Stimulated activated CD4-positive, alpha-beta T cell treated with anti-CD3 and anti-CD28 coated beads, Interleukin-12 subunit alpha, Interleukin-12 subunit beta, amount 100 ng/mL, for 48 hours (primary cell): ENCODE data around the gene OTUD4.
"Not testable (repeated sequence)": the region's sequence is repeated elsewhere in the genome, so short reads cannot be mapped to it uniquely, and the experiment has no call there.

Source experiments
- DNase-seq, 3 donors: peaks; one replicate each; pipeline ENCODE4 v3.0.0-alpha.2; 2020; ENCODE audit warnings: low read depth in 2 of 3, low spot score in 1 of 3

OTUD4 gene

GRCh38 chr4:145179281-145179860 lies 1.0 kb downstream of the OTUD4 start:
- peak; percentile 61 to 75 (median 67) for DNase-seq

DNA sequence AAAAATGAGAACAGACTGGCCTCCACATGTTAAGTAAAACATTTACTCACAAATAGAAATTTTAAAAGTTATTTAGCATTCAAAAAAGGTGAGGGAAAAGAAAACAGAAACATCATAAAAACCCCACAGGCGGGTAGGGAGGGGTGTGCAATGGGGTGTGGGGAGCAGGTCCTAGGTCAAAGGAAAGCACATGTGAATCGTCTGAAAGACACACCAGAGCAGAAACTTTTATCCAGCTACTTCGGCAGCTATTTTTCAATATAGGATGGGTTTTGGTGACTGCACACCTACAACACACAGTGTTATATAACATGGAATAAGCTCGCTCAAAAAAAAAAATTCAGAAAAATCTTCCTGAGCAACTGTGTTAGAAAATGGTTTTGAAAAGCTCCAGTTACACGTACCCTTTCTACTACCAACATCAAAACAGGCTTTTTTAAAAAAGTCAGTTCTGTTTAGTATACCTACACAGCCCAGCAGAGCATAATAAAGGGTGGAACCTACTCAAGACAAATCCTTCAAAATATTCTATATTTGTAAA lies 1.6 kb downstream of the OTUD4 start:
- DNase-seq: no peak

GRCh38 chr4:145177906-145178538 lies 2.4 kb downstream of the OTUD4 start:
- DNase-seq: no peak

- no peak for DNase-seq
These were observed 2.9 kb downstream of the OTUD4 start for GRCh38 chr4:145177511-145177905.

DNA sequence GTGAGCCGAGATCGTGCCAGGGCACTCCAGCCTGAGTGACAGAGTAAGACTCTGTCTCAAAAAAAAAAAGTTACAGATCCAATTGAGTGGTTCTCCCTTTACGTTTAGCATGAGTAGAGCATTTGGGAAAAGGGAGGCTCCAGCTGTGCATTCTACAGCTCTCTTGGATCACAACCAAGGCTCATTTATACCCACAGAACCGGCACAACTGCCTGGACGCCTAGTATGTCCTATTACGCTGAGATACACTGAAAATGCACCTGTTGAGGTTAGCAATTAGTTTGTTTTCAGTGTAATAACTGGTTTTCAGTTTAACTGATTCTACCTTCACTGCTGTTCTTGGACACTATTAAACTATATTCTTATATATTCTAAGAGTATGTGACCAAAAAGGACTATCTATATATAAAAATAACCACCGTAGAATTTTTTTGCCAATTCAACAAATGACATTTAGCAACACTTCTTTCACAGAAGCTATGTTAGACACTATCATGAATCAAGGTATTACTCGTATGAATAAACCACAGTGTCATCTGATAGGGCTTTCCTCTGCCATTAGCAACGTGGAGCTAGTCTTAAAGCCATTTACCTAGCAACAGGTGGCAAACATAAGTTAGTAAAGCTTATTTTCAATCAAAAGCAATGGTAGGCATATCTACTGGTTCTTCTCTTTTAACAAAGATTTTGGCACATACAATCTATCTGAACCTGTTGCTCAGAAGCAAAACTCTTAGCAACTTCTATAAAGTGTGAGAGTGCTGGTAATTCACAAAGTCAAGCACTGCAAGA lies 3.6 kb downstream of the OTUD4 start:
- DNase-seq: no peak

DNA sequence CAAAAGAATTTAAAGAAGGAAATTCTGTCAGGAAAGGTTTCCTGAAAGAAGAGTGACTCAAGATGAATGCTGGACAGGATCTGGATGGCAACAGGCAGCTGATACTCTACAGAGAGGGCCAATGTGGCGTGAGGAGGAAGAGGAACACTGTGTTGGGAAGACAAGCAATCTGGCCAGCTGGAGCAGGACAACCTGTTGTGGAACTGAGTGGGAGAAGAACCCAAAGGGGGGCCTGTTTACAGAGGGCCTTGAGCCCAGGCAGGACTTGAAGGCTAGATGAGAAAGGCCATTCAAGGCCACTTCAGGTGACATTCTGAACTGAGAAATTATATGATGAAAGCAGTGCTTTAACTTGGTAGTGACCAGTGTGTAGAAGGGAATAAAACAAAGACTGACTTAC lies 8.5 kb downstream of the OTUD4 start:
- no peak for DNase-seq

GRCh38 chr4:145170223-145170622 lies 10.2 kb downstream of the OTUD4 start:
- no peak for DNase-seq

- DNase-seq: no peak
These were observed 11.7 kb downstream of the OTUD4 start for GRCh38 chr4:145168581-145169187.

DNA sequence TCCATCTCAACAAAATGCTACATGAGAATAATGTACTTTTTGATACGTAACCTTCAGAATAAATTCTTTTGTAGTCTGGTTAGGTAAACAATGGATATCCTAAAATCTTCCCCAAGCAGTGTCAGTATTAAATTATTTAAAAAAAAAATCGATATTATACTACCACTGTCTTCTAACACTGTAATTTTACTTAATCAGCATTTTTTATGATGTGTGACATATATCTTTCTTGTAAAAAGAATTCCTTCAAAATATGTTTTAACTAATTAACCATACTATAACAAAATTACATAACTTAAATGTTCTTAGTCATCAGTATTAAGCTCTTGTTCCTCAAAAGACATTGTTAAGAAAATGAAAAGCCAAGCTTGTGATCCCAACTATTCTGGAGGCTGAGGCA lies 12.5 kb downstream of the OTUD4 start:
- DNase-seq: no peak

DNA sequence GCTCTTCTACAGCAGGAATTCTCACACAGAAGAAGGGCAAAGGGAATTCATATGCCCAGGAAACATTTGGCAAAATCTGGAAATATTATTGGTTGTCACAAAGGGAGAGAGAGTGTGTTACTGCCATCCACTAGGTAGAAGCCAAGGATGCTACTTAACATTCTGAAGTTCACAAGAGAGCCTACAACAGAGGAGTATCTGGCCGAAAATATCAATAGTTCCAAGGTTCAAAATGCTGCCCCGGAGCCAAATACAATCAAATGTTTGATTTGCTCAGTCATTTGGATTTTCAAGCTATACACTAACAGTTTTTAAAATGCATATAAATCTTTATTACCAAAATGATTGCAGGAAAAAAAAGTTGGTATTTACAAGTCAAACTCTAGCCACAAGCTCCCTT lies 18.8 kb downstream of the OTUD4 start:
- DNase-seq: no peak

DNA sequence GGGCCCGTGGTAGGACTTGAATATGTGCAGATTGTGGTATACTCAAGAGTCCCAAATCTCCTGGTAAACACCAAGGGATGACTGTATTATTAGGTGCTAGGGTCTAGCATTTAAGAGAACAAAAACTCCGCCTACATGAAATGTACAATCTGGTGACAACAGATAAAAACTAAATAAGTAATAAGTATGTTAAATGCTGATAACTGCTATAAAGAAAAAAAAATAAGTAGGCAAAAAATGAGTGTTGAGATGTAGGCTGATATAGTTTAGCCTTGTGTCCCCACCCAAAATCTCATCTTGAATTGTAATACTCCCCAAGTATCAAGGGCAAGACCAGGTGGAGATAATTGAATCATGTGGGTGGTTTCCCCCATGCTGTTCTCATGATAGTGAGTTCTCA lies 23.4 kb downstream of the OTUD4 start:
- DNase-seq: no peak

DNA sequence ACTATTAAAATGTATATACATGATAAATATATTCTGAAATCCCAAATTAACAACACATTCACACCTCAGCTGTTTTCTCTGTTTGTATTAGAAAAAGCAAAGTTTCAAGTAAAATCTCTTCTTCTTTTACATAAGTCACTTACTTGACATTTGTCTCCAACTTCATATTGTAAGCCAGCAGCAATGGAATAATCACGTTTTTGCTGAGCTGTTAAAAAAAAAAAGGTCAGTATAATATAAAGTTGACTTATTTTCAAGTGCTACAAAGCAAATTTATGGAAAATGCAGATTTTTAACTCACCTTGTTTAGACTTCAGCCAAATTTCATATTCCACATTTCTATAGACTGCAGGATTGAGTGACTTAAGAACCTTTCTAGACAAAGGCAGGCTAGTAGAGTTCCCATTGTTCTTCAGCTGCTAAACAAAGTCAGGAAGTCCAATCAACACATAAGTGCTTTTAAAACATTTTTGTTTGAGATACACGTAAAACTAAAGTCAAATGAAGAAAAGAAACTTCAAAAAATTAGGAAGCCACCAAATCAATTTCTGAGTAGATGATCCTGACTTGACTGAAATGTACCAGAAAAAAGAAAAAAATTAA lies 25.0 kb downstream of the OTUD4 start:
- DNase-seq: no peak

- no peak for DNase-seq
These were observed 25.8 kb downstream of the OTUD4 start for GRCh38 chr4:145154573-145154972.

- DNase-seq: no peak
These were observed 26.5 kb downstream of the OTUD4 start for GRCh38 chr4:145153904-145154298.

DNA sequence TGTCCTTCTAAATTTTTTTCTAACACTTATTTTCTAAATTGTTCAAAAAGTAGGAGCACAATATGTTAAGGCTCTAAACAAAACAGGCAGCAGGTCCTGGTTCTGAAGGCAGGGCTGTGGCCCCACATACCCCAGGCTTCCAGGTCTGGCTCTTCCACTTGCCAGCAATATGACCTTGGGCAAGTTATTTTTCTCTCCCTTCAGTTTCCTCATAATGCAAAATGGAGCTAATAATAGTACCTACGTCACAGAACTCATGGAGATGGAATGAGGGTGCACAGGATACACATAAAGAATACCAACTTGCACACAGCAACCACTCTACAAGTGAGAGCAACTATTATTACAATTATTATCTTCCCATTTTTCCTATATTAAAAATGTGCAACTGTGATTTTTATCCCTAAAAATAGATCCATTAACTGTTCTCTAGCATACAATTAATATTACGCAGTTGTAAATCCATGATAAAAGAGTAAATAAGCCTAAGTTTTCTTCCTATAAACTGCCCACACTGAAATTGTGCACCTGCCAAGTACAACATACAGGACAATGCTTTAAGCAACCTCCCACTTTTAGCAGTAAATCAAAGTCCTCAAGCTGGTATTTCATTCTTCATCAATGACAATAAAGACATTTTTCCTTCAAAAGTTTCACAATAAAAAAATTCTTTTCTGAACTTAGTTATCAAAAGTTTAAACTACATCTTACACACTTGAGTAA lies 27.0 kb downstream of the OTUD4 start:
- no peak for DNase-seq

GRCh38 chr4:145148980-145149379 lies 31.4 kb downstream of the OTUD4 start:
- no peak for DNase-seq

DNA sequence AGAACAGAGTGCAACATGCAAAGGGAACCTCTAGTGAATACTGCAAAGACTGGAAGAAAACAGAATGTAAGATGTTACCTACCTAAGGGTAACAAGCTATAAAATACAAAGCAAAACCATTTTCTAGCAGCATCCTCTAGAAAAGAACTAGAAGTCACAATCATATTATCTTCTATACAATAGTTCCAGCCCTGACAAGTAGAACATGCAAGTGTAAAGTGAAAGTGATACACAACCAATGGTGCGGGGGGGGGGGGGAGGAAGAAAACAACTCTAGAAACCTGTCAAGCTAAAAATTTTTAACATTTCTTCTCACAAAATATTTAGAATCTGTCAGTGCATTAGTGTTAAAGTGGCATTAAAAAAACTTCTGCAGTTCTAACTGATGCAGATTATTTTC lies 44.2 kb downstream of the OTUD4 start:
- not testable (repeated sequence) for DNase-seq

DNA sequence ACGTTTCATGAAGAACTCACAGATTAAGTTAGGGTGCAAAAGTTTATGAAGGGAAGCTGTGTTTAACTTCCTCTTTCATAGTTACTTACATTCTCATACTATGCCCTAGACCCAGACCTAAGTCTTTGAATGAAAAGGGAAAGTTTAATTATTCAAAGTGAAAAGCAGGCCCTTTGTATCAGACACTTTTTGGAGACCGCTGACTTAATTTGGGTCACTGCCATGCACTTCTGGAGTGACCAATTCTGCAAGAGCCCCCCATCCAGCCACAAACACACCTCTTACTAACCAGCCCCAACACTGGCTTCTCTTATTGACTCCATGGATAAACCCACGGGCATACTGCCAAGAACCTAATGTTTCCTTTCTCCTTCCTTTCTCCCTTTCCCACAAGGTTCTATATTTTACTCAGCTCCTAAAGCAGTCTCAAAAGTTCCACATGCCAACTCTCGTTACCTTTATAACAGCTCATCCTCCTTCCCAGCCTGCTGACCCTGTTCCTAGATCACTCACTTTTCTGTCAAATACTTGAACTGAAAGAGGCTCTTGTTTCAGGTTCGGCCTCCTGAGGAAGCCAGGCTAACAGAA lies 47.8 kb downstream of the OTUD4 start:
- DNase-seq: peak in 1 of 3 donors; percentile 16

GRCh38 chr4:145131848-145132247 lies 48.5 kb downstream of the OTUD4 start:
- no peak for DNase-seq

GRCh38 chr4:145130788-145131399 lies 49.5 kb downstream of the OTUD4 start:
- no peak for DNase-seq
